GM12892 (cell line): Measurements from ENCODE around the gene AQP2.

Experiments used
- POLR2A ChIP-seq: IDR thresholded peaks from 2 replicates; pipeline ENCODE4 v1.6.1; 2011; ENCODE audit warnings: low read depth, low read length, control low read depth
- POLR2AphosphoS5 ChIP-seq: IDR thresholded peaks from 2 replicates; pipeline ENCODE4 v1.6.1; 2011; ENCODE audit warnings: low read depth, low read length, control low read depth
- TAF1 ChIP-seq: IDR thresholded peaks from 2 replicates; pipeline ENCODE4 v1.6.1; 2011; ENCODE audit warnings: low read depth, mild to moderate bottlenecking, control low read depth, low read length, borderline replicate concordance

DNA sequence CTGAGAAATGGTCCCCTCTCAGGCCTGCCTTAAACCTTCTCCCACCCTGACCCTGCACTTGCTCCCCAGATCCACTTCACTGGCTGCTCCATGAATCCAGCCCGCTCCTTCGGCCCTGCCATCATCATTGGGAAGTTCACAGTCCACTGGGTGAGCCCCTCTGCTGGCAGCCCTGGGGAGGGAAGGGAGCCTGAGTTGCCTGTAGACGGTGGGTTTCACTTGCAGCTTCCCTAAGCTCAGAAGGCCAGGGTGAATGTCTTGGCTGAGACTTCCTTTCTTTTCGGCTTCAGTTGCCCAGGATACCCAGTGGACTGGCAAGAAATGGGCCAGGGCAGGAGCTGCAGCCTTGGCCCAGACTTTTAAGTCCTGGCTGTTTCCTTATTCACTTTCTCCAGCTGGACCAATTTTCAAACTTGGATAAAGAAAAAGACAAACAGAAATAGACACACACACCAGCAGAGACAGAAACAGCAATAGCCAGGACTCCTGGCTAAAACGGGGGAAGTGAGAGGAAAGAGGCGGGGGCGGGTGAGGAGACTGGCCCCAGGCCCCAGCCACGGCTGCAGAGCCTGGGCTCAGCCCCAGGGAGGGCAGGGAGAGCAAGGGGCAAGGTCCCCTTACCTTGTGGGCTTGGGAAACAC, 24.3 kb downstream of the AQP2 start:
- TF ChIP-seq POLR2A: no peak
- TF ChIP-seq POLR2AphosphoS5: no peak
- no peak for TF ChIP-seq TAF1
